Body of pancreas (tissue), 4 donors: ENCODE data around the gene PTPRN2.

Experiments used
- CTCF ChIP-seq, 7 experiments: fragments of 450-650 bp in 4 of 7; fragments of 200-600 bp in 3 of 7; sonication (generic) in 3 of 7; IDR thresholded peaks; one replicate each; pipeline ENCODE4 v1.5.1; 2016 to 2019; ENCODE audit warnings: antibody characterized with exemption in 7 of 7
- POLR2A ChIP-seq, 3 donors: fragments of 450-650 bp; IDR thresholded peaks; one replicate each; pipeline ENCODE4 v1.6.1; 2016; ENCODE audit warnings: antibody characterized with exemption in 3 of 3, mild to moderate bottlenecking in 2 of 3

GRCh38 chr7:157907091-157907490 lies 680.5 kb downstream of the PTPRN2 start:
- no peak for TF ChIP-seq POLR2A (IDR thresholded peaks at IDR 0.05)
- no peak for TF ChIP-seq CTCF (IDR thresholded peaks at IDR 0.05)
